Kidney capillary endothelial cell (primary cell): Measurements from ENCODE around the gene EML4.

Experiments used
- DNase-seq: peaks from one replicate; pipeline ENCODE4 v3.0.0-alpha.2; 2018; ENCODE audit warnings: low spot score

Gene EML4

GRCh38 chr2:42224422-42225067, 55.4 kb downstream of the EML4 start:
- no peak for DNase-seq

GRCh38 chr2:42225573-42225972, 56.4 kb downstream of the EML4 start:
- DNase-seq, result no peak

- no peak for DNase-seq
Observed at GRCh38 chr2:42227491-42227890, 58.3 kb downstream of the EML4 start.

- no peak for DNase-seq
Observed at GRCh38 chr2:42228101-42228500, 58.9 kb downstream of the EML4 start.

- DNase-seq, result no peak
Observed at GRCh38 chr2:42229949-42230348, 60.8 kb downstream of the EML4 start.

GRCh38 chr2:42230891-42231290, 61.7 kb downstream of the EML4 start:
- DNase-seq, result no peak

- DNase-seq, result no peak
Observed at GRCh38 chr2:42232024-42232423, 62.9 kb downstream of the EML4 start.

- DNase-seq, result no peak
Observed at GRCh38 chr2:42233976-42234441, 64.9 kb downstream of the EML4 start.

- no peak for DNase-seq
Observed at GRCh38 chr2:42236911-42237310, 67.8 kb downstream of the EML4 start.

- no peak for DNase-seq
Observed at GRCh38 chr2:42238644-42239288, 69.6 kb downstream of the EML4 start.

GRCh38 chr2:42239289-42239661, 70.1 kb downstream of the EML4 start:
- DNase-seq, result no peak

- no peak for DNase-seq
Observed at GRCh38 chr2:42239811-42240210, 70.7 kb downstream of the EML4 start.

GRCh38 chr2:42241517-42241916, 72.4 kb downstream of the EML4 start:
- DNase-seq, result no peak

- DNase-seq, result no peak
Observed at GRCh38 chr2:42243297-42243696, 74.1 kb downstream of the EML4 start.

GRCh38 chr2:42244520-42244919, 75.4 kb downstream of the EML4 start:
- DNase-seq, result no peak

- DNase-seq, result no peak
Observed at GRCh38 chr2:42245396-42245795, 76.2 kb downstream of the EML4 start.

- no peak for DNase-seq
Observed at GRCh38 chr2:42246562-42246961, 77.4 kb downstream of the EML4 start.

- no peak for DNase-seq
Observed at GRCh38 chr2:42248846-42249245, 79.7 kb downstream of the EML4 start.

- no peak for DNase-seq
Observed at GRCh38 chr2:42249284-42249683, 80.1 kb downstream of the EML4 start.

- DNase-seq, result no peak
Observed at GRCh38 chr2:42249887-42250286, 80.7 kb downstream of the EML4 start.

- no peak for DNase-seq
Observed at GRCh38 chr2:42250925-42251324, 81.8 kb downstream of the EML4 start.

- no peak for DNase-seq
Observed at GRCh38 chr2:42252464-42252863, 83.3 kb downstream of the EML4 start.

- DNase-seq, result no peak
Observed at GRCh38 chr2:42254186-42254895, 85.2 kb downstream of the EML4 start.
